CD8-positive, alpha-beta memory T cell (primary cell): ENCODE results near the gene ZNF837. TPM values are rescaled to one million over a fixed set of nuclear protein-coding genes. Genes with fewer than 3 reads are reported as not detected.
A peak's percentile ranks its signal among the peaks of the same experiment; 100 is the strongest.

Source experiments
- CTCF ChIA-PET: fragments of 350-600 bp; sonication (Branson Sonifier 250); formaldehyde crosslinking; loops from one replicate; lab custom pipeline; 2021; ENCODE audit warnings: antibody characterized with exemption; lab: Charles Lee
- POLR2A ChIA-PET: fragments of 350-600 bp; sonication (Branson Sonifier 250); formaldehyde crosslinking; loops from one replicate; lab custom pipeline; 2021; ENCODE audit warnings: antibody characterized with exemption; lab: Charles Lee
- DNase-seq, 5 donors: peaks; one replicate each; pipeline versions ENCODE4 v3.0.0 to v3.0.0-alpha.2; 2020 to 2022; ENCODE audit warnings: mixed read lengths in 1 of 5
- H3K27ac ChIP-seq: one replicate; pipeline ENCODE4 v1.7.0; 2013; ENCODE audit warnings: low read depth, mild to moderate bottlenecking, low read length, moderate library complexity
- H3K27me3 ChIP-seq: 2 replicates; pipeline ENCODE4 v1.7.0; 2013; ENCODE audit warnings: low read length, mild to moderate bottlenecking; ENCODE audit not compliant: insufficient read depth, poor library complexity, severe bottlenecking
- H3K36me3 ChIP-seq: 2 replicates; pipeline ENCODE4 v1.7.0; 2013; ENCODE audit warnings: mild to moderate bottlenecking, low read length, moderate library complexity; ENCODE audit not compliant: insufficient read depth
- H3K4me1 ChIP-seq: 2 replicates; pipeline ENCODE4 v1.7.0; 2013; ENCODE audit warnings: mild to moderate bottlenecking, low read length, moderate library complexity; ENCODE audit not compliant: insufficient read depth
- H3K4me3 ChIP-seq: 2 replicates; pipeline ENCODE4 v1.7.0; 2013; ENCODE audit warnings: mild to moderate bottlenecking, low read length
- H3K9me3 ChIP-seq: 2 replicates; pipeline ENCODE4 v1.7.0; 2013; ENCODE audit warnings: mild to moderate bottlenecking, low read length
- H3K27ac Mint-ChIP-seq, 8 donors: one replicate each; pipeline ENCODE4 v1.8.0; 2020 to 2021; ENCODE audit warnings: mixed read lengths in 8 of 8, mild to moderate bottlenecking in 6 of 8, inconsistent platforms in 3 of 8, moderate library complexity in 3 of 8
- H3K27me3 Mint-ChIP-seq, 2 donors: one replicate each; pipeline ENCODE4 v1.8.0; 2020 to 2021; ENCODE audit warnings: mixed read lengths in 2 of 2, mild to moderate bottlenecking in 1 of 2, moderate library complexity in 1 of 2
- H3K36me3 Mint-ChIP-seq, 3 donors: one replicate each; pipeline ENCODE4 v1.8.0; 2020 to 2021; ENCODE audit warnings: mixed read lengths in 3 of 3, inconsistent platforms in 1 of 3, mild to moderate bottlenecking in 1 of 3
- H3K4me1 Mint-ChIP-seq, 3 donors: one replicate each; pipeline ENCODE4 v1.8.0; 2020 to 2021; ENCODE audit warnings: mixed read lengths in 3 of 3, inconsistent platforms in 1 of 3, mild to moderate bottlenecking in 1 of 3
- H3K4me3 Mint-ChIP-seq, 7 donors: one replicate each; pipeline ENCODE4 v1.8.0; 2020 to 2021; ENCODE audit warnings: mixed read lengths in 7 of 7, mild to moderate bottlenecking in 6 of 7, moderate library complexity in 4 of 7, inconsistent platforms in 2 of 7
- H3K9me3 Mint-ChIP-seq, 5 donors: one replicate each; pipeline ENCODE4 v1.8.0; 2020 to 2022; ENCODE audit warnings: mixed read lengths in 5 of 5, mild to moderate bottlenecking in 3 of 5, moderate library complexity in 2 of 5, inconsistent platforms in 1 of 5
- polyA plus RNA-seq: library from polyadenylated mRNA; unstranded; fragments of 300-500 nt; fragmentation: Illumina TruSeq; gene quantifications from one replicate; pipeline ENCODE4 v1.2.3, GENCODE V29; 2021
- total RNA-seq, 2 experiments: library from RNA; stranded (reverse); gene quantifications; one replicate each; pipeline ENCODE4 v1.2.3, GENCODE V29; 2021

Gene ZNF837
- total RNA-seq (1 to 10 TPM; 1.8 to 2.3 TPM), polyA plus RNA-seq (4.6 TPM)

- no peaks in the 10 kb centered on the region for H3K9me3 ChIP-seq
- DNase-seq: peak; percentile 96 to 100 (median 99)
- POLR2A ChIA-PET: interaction anchor here (1.0 to 1.4 kb wide), 4 partner anchors 18 to 27 kb away, joined by 3 to 11 read pairs (median 6); partner anchors contain the start of genes ZNF497 and ZNF584
- H3K27me3 ChIP-seq: no peaks in the 10 kb centered on the region
- H3K27me3 Mint-ChIP-seq: peaks cover 0 to 1% of the 10 kb centered on the region in 2 donors
- peak within 1 kb of the TSS; percentile 83 for H3K27ac ChIP-seq
- CTCF ChIA-PET: interaction anchor here (1.1 to 1.5 kb wide), 2 partner anchors 17 to 18 kb away, joined by 3 to 5 read pairs; partner anchors contain the start of gene ZNF497
- no peaks in the 10 kb centered on the region for H3K36me3 ChIP-seq
- H3K27ac Mint-ChIP-seq: peak within 1 kb of the TSS; percentile 93 to 100 (median 97)
- peaks cover 17 to 40% (median 26%) of the 10 kb centered on the region in 3 donors for H3K4me1 Mint-ChIP-seq
- peak within 1 kb of the TSS; percentile 70 for H3K4me3 ChIP-seq
- peaks cover 25% of the 10 kb centered on the region for H3K4me1 ChIP-seq
- no peaks in the 10 kb centered on the region for H3K9me3 Mint-ChIP-seq
- H3K4me3 Mint-ChIP-seq: peak within 1 kb of the TSS; percentile 87 to 98 (median 93)
- H3K36me3 Mint-ChIP-seq: peaks cover 0 to 4% (median 0%) of the 10 kb centered on the region in 3 donors
These were observed at the start of gene ZNF837 for GRCh38 chr19:58380662-58381459. TSS of gene ZNF837 (minus strand) at chr19:58381030. CDS start at chr19:58369332, 11,698 bp downstream.

- Mint-ChIP-seq H3K4me3 (no peak overlapping the region), H3K4me1 (no peaks in the 10 kb centered on the region), H3K27ac (no peak overlapping the region), H3K9me3 (peaks cover 9 to 69% (median 57%) of the 10 kb centered on the region in 5 donors), H3K27me3 (peaks cover 0 to 1% of the 10 kb centered on the region in 2 donors), H3K36me3 (peaks cover 8 to 49% (median 27%) of the 10 kb centered on the region in 3 donors)
- Histone ChIP-seq H3K4me1 (no peaks in the 10 kb centered on the region), H3K9me3 (peaks cover 64% of the 10 kb centered on the region), H3K4me3 (no peak overlapping the region), H3K27ac (no peak overlapping the region), H3K27me3 (no peaks in the 10 kb centered on the region), H3K36me3 (peaks cover 15% of the 10 kb centered on the region)
- no peak for DNase-seq
- CTCF ChIA-PET: no interaction called here
- POLR2A ChIA-PET: no interaction called here
These were observed 48.9 kb upstream of the ZNF837 start for GRCh38 chr19:58429745-58430144.

- H3K36me3 Mint-ChIP-seq: peaks cover 3 to 39% (median 15%) of the 10 kb centered on the region in 3 donors
- Histone ChIP-seq H3K9me3 (peaks cover 53% of the 10 kb centered on the region), H3K27me3 (no peaks in the 10 kb centered on the region), H3K27ac (no peak overlapping the region), H3K4me1 (no peaks in the 10 kb centered on the region), H3K36me3 (peaks cover 3% of the 10 kb centered on the region), H3K4me3 (no peak overlapping the region)
- CTCF ChIA-PET: no interaction called here
- no peak overlapping the region for H3K4me3 Mint-ChIP-seq
- no peaks in the 10 kb centered on the region for H3K4me1 Mint-ChIP-seq
- peaks cover 9 to 57% (median 46%) of the 10 kb centered on the region in 5 donors for H3K9me3 Mint-ChIP-seq
- no peak overlapping the region for H3K27ac Mint-ChIP-seq
- POLR2A ChIA-PET: no interaction called here
- no peak for DNase-seq
- peaks cover 0 to 1% of the 10 kb centered on the region in 2 donors for H3K27me3 Mint-ChIP-seq
These were observed 47.8 kb upstream of the ZNF837 start for GRCh38 chr19:58428617-58429016.

- Histone ChIP-seq H3K27me3 (no peaks in the 10 kb centered on the region), H3K4me1 (no peaks in the 10 kb centered on the region), H3K36me3 (peaks cover 7% of the 10 kb centered on the region), H3K27ac (no peak overlapping the region), H3K9me3 (no peaks in the 10 kb centered on the region), H3K4me3 (no peak overlapping the region)
- no peak overlapping the region for H3K4me3 Mint-ChIP-seq
- ChIA-PET POLR2A (no interaction called here), CTCF (no interaction called here)
- no peaks in the 10 kb centered on the region for H3K27me3 Mint-ChIP-seq
- no peaks in the 10 kb centered on the region for H3K9me3 Mint-ChIP-seq
- DNase-seq: no peak
- no peak overlapping the region for H3K27ac Mint-ChIP-seq
- peaks cover 19 to 48% (median 25%) of the 10 kb centered on the region in 3 donors for H3K36me3 Mint-ChIP-seq
- no peaks in the 10 kb centered on the region for H3K4me1 Mint-ChIP-seq
These were observed 36.2 kb upstream of the ZNF837 start for GRCh38 chr19:58417071-58417470.

GRCh38 chr19:58416604-58417003, 35.8 kb upstream of the ZNF837 start:
- Mint-ChIP-seq H3K4me1 (no peaks in the 10 kb centered on the region), H3K4me3 (no peak overlapping the region), H3K27ac (peak overlapping the region in 2 of 8 donors; percentile 21 to 52), H3K36me3 (peaks cover 19 to 48% (median 23%) of the 10 kb centered on the region in 3 donors), H3K27me3 (no peaks in the 10 kb centered on the region), H3K9me3 (no peaks in the 10 kb centered on the region)
- peaks cover 7% of the 10 kb centered on the region for H3K36me3 ChIP-seq
- H3K27ac ChIP-seq: no peak overlapping the region
- H3K9me3 ChIP-seq: no peaks in the 10 kb centered on the region
- H3K4me3 ChIP-seq: no peak overlapping the region
- CTCF ChIA-PET: no interaction called here
- no peaks in the 10 kb centered on the region for H3K27me3 ChIP-seq
- no peak for DNase-seq
- POLR2A ChIA-PET: no interaction called here
- no peaks in the 10 kb centered on the region for H3K4me1 ChIP-seq

GRCh38 chr19:58409010-58409790, 28.4 kb upstream of the ZNF837 start:
- peaks cover 18% of the 10 kb centered on the region for H3K4me1 ChIP-seq
- Mint-ChIP-seq H3K27ac (peak overlapping the region; percentile 40 to 96 (median 76)), H3K4me3 (peak overlapping the region; percentile 94 to 97 (median 96)), H3K27me3 (no peaks in the 10 kb centered on the region), H3K4me1 (peaks cover 29 to 38% (median 35%) of the 10 kb centered on the region in 3 donors), H3K9me3 (no peaks in the 10 kb centered on the region), H3K36me3 (peaks cover 0 to 7% (median 0%) of the 10 kb centered on the region in 3 donors)
- no peaks in the 10 kb centered on the region for H3K9me3 ChIP-seq
- H3K27ac ChIP-seq: peak overlapping the region; percentile 93
- CTCF ChIA-PET: interaction anchor here (0.9 to 1.0 kb wide), 2 partner anchors 10 to 104 kb away, joined by 3 to 4 read pairs; no protein-coding TSS in a partner anchor
- no peak for DNase-seq
- H3K4me3 ChIP-seq: peak overlapping the region; percentile 94
- H3K27me3 ChIP-seq: no peaks in the 10 kb centered on the region
- H3K36me3 ChIP-seq: no peaks in the 10 kb centered on the region
- POLR2A ChIA-PET: interaction anchor here (0.5 to 1.6 kb wide), 6 partner anchors 31 to 495 kb away, joined by 3 to 10 read pairs (median 3); partner anchors contain the start of genes ZNF132, ZNF497, ZNF8 and ZSCAN22

GRCh38 chr19:58408152-58409009, 27.6 kb upstream of the ZNF837 start, which contains the start of gene ZNF584:
TSS of gene ZNF584 (plus strand) at chr19:58408649. CDS start at chr19:58409148, 499 bp downstream.
- H3K36me3 Mint-ChIP-seq: peaks cover 0 to 7% (median 0%) of the 10 kb centered on the region in 3 donors

More at GRCh38 chr19:58408152-58409009, 27.6 kb upstream of the ZNF837 start, which contains the start of gene ZNF584:
- Mint-ChIP-seq H3K4me1 (peaks cover 29 to 38% (median 35%) of the 10 kb centered on the region in 3 donors), H3K4me3 (peak within 1 kb of the TSS; percentile 94 to 97 (median 96)), H3K27ac (peak within 1 kb of the TSS; percentile 94 to 98 (median 96)), H3K9me3 (no peaks in the 10 kb centered on the region), H3K27me3 (no peaks in the 10 kb centered on the region)
- peak; percentile 90 to 95 (median 91) for DNase-seq
- ChIA-PET POLR2A (interaction anchor here (0.5 to 1.6 kb wide), 10 partner anchors 27 to 494 kb away, joined by 3 to 10 read pairs (median 3); partner anchors contain the start of genes ZNF132, ZNF324B, ZNF497 and ZNF8), CTCF (interaction anchor here (0.8 to 1.0 kb wide), 3 partner anchors 11 to 104 kb away, joined by 3 to 4 read pairs (median 3); no protein-coding TSS in a partner anchor)
- Histone ChIP-seq H3K27ac (peak within 1 kb of the TSS; percentile 93), H3K36me3 (no peaks in the 10 kb centered on the region), H3K4me1 (peaks cover 18% of the 10 kb centered on the region), H3K9me3 (no peaks in the 10 kb centered on the region), H3K4me3 (peak within 1 kb of the TSS; percentile 94), H3K27me3 (no peaks in the 10 kb centered on the region)
